ENCODE measurements around the gene EXT2. TPM values are rescaled to one million over a fixed set of nuclear protein-coding genes. Genes with fewer than 3 reads are reported as not detected.

Gene EXT2
- total and polyA plus RNA-seq, 2 of the 13 experiments (the other 11 are each of a cell fraction or from before 2014, with no cell fraction given): 61.5 to 68.7 TPM

GRCh38 chr11:44108260-44108659, 12.8 kb downstream of the EXT2 start:
- H4K20me1 ChIP-seq (ENCODE audit: insufficient read depth, low read length): no peaks in the 10 kb centered on the region
- no peak overlapping the region for H3K4me2 ChIP-seq (ENCODE audit: low read depth, low read length)
- FAIRE-seq (no peak), ATAC-seq (no peak), DNase-seq (ENCODE audit: low spot score) (no peak)
- no peak for TF ChIP-seq ZNF451 (CRISPR knock-in tag; IDR thresholded peaks at IDR 0.05)
- TF ChIP-seq ZSCAN25 (CRISPR knock-in tag; IDR thresholded peaks at IDR 0.05): no peak
- no peak for TF ChIP-seq HNF1A (IDR thresholded peaks at IDR 0.05; ENCODE audit: low read depth)
- no peak for TF ChIP-seq HNF1A (CRISPR knock-in tag; IDR thresholded peaks at IDR 0.05; ENCODE audit: borderline replicate concordance)
- TF ChIP-seq, protein P1, sequence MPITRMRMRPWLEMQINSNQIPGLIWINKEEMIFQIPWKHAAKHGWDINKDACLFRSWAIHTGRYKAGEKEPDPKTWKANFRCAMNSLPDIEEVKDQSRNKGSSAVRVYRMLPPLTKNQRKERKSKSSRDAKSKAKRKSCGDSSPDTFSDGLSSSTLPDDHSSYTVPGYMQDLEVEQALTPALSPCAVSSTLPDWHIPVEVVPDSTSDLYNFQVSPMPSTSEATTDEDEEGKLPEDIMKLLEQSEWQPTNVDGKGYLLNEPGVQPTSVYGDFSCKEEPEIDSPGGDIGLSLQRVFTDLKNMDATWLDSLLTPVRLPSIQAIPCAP (CRISPR knock-in tag; IDR thresholded peaks at IDR 0.05; ENCODE audit: low read depth): no peak
- peaks cover 1 to 28% of the 10 kb centered on the region in 2 experiments; a peak in 4 of 5 replicates for H3K36me3 ChIP-seq (replicated peaks in 1 of 2; ENCODE audit: control insufficient read depth in 1 of 2, insufficient read depth in 2 of 2, low read length in 2 of 2)
- BruUV-seq (replicated peaks): no TSS peak
- H3K4me1 ChIP-seq (ENCODE audit: insufficient read depth, low read length): 0 out of 2 replicates have a peak, but pooled peaks cover 5% of the 10 kb centered on the region
- no peak overlapping the region for H2AFZ ChIP-seq (ENCODE audit: low read length)
- no peaks in the 10 kb centered on the region for H3K79me2 ChIP-seq (ENCODE audit: insufficient read depth, low read length)
- intact Hi-C loops (cut with micrococcal nuclease; ENCODE audit: unreplicated experiment): no loop called here
- H3K9ac ChIP-seq (ENCODE audit: insufficient read depth, low read depth, low read length): no peak overlapping the region
- no peak overlapping the region for H3K4me3 ChIP-seq (replicated peaks in 1 of 3; ENCODE audit: insufficient read depth in 1 of 3, low read depth in 2 of 3, low read length in 3 of 3)
- H3K27me3 ChIP-seq (ENCODE audit: control insufficient read depth in 1 of 2, insufficient read depth in 2 of 2, low read length in 2 of 2): no peaks in the 10 kb centered on the region
- CTCF ChIA-PET (ENCODE audit: low intra/inter-chr PET ratio, low total read pairs): no interaction called here
- in situ Hi-C loops (cut with HindIII; ENCODE audit: extremely low pct_ligation_motif_present, low pct_unique_long_range_greater_than_20kb): no loop called here
- H3K27ac ChIP-seq (ENCODE audit: extremely low read length, insufficient read depth, low read length): no peak overlapping the region
- 95% methylated on average over 6 of the region's 6 CpGs for WGBS (ENCODE audit: low lambda C conversion rate)
- H3K9me3 ChIP-seq (ENCODE audit: low read length): no peaks in the 10 kb centered on the region
- POLR2A ChIA-PET: no interaction called here
